H1 (cell line): ENCODE results near the gene PRPF6. TPM values are rescaled to one million over a fixed set of nuclear protein-coding genes. Genes with fewer than 3 reads are reported as not detected.

ENCODE experiments used
- ATF2 ChIP-seq: IDR thresholded peaks from 2 replicates; pipeline ENCODE4 v1.6.1; 2012; ENCODE audit warnings: low read length, inconsistent platforms
- BRCA1 ChIP-seq: IDR thresholded peaks from 2 replicates; pipeline ENCODE4 v1.6.1; 2012; ENCODE audit warnings: low read depth, low read length, improper control_type of control experiment
- CREB1 ChIP-seq: IDR thresholded peaks from 2 replicates; pipeline ENCODE4 v1.6.1; 2012; ENCODE audit warnings: inconsistent platforms
- CTBP2 ChIP-seq: IDR thresholded peaks from 2 replicates; pipeline ENCODE4 v1.7.0; 2011; ENCODE audit warnings: borderline replicate concordance, mild to moderate bottlenecking, moderate library complexity, mixed read lengths, low read length; ENCODE audit not compliant: insufficient read depth, insufficient read length
- CTCF ChIP-seq, 3 experiments: IDR thresholded peaks; 1 replicate in 2 of 3; 2 replicates in 1 of 3; pipeline versions ENCODE4 v1.5.1 to v1.6.1; 2011; ENCODE audit warnings: low read length in 3 of 3, mild to moderate bottlenecking in 3 of 3, inconsistent platforms in 2 of 3, low read depth in 1 of 3, moderate library complexity in 1 of 3; ENCODE audit not compliant: insufficient read depth in 1 of 3; ENCODE audit errors: control extremely low read depth in 1 of 3
- EP300 ChIP-seq, 2 experiments: IDR thresholded peaks; 1 replicate in 1 of 2; 2 replicates in 1 of 2; pipeline ENCODE4 v1.6.1; 2011 to 2012; ENCODE audit warnings: low read depth in 2 of 2, low read length in 2 of 2, mild to moderate bottlenecking in 2 of 2, borderline replicate concordance in 1 of 2, inconsistent platforms in 1 of 2, moderate library complexity in 1 of 2
- HDAC2 ChIP-seq, 2 experiments: fragments of 300-600 bp in 1 of 2; sonication (generic) in 1 of 2; IDR thresholded peaks; 2 replicates each; pipeline ENCODE4 v1.6.1; 2011 to 2012; ENCODE audit warnings: low read depth in 2 of 2, low read length in 2 of 2, mild to moderate bottlenecking in 2 of 2, moderate library complexity in 2 of 2, borderline replicate concordance in 1 of 2, inconsistent platforms in 1 of 2
- JUND ChIP-seq: IDR thresholded peaks from 2 replicates; pipeline ENCODE4 v1.6.1; 2011; ENCODE audit warnings: mild to moderate bottlenecking, improper control_type of control experiment, low read length
- KDM5A ChIP-seq: fragments of 200-600 bp; IDR thresholded peaks from 2 replicates; pipeline ENCODE4 v1.7.1; 2012; ENCODE audit warnings: mild to moderate bottlenecking, low read length, inconsistent platforms, mixed read lengths
- MAFK ChIP-seq: IDR thresholded peaks from 2 replicates; pipeline ENCODE4 v1.6.1; 2012; ENCODE audit warnings: low read depth, mild to moderate bottlenecking, improper control_type of control experiment, low read length
- MAX ChIP-seq: IDR thresholded peaks from 2 replicates; pipeline ENCODE4 v1.6.1; 2012; ENCODE audit warnings: inconsistent platforms
- POLR2A ChIP-seq, 2 experiments: IDR thresholded peaks; 1 replicate in 1 of 2; 2 replicates in 1 of 2; pipeline ENCODE4 v1.6.1; 2011; ENCODE audit warnings: low read depth in 2 of 2, low read length in 2 of 2, mild to moderate bottlenecking in 2 of 2; ENCODE audit errors: control extremely low read depth in 1 of 2
- POLR2AphosphoS5 ChIP-seq: IDR thresholded peaks from 2 replicates; pipeline ENCODE4 v1.6.1; 2011; ENCODE audit warnings: low read depth, low read length
- POU5F1 ChIP-seq: IDR thresholded peaks from 2 replicates; pipeline ENCODE4 v1.6.1; 2011; ENCODE audit warnings: low read depth, mild to moderate bottlenecking, low read length, moderate library complexity
- SAP30 ChIP-seq: fragments of 300-600 bp; sonication (generic); IDR thresholded peaks from 2 replicates; pipeline ENCODE4 v1.7.1; 2012; ENCODE audit warnings: low read length, moderate library complexity, mild to moderate bottlenecking, inconsistent platforms; ENCODE audit not compliant: insufficient read depth, insufficient replicate concordance
- SP2 ChIP-seq: IDR thresholded peaks from 2 replicates; pipeline ENCODE4 v1.6.1; 2012; ENCODE audit warnings: mild to moderate bottlenecking, low read length, inconsistent platforms
- SRF ChIP-seq: IDR thresholded peaks from 2 replicates; pipeline ENCODE4 v1.6.1; 2011; ENCODE audit warnings: mild to moderate bottlenecking, low read depth, low read length, moderate library complexity
- SUZ12 ChIP-seq: fragments of 200-600 bp; sonication (generic); IDR thresholded peaks from 2 replicates; pipeline ENCODE4 v1.6.1; 2012; ENCODE audit warnings: mild to moderate bottlenecking, inconsistent platforms, low read length, moderate library complexity, mixed read lengths
- polyA plus RNA-seq, 7 experiments: library from polyadenylated mRNA; depleted of rRNA in 3 of 7; stranded (reverse) in 5 of 7; unstranded in 2 of 7; fragments of >200 nt in 5 of 7; fragments of 200-250 nt in 2 of 7; gene quantifications; 1 replicate in 5 of 7; 2 replicates in 1 of 7; 4 replicates in 1 of 7; pipeline versions ENCODE4 v1.2.1 to v1.2.3, GENCODE V29; 2011 to 2013; ENCODE audit warnings: missing spikeins in 2 of 7, mixed read lengths in 2 of 7
- total RNA-seq: library from RNA; stranded (reverse); fragmentation: NEBNext Ultra II Directional; extraction: Animal tissue kit (Norgen Biotek cat#: 25700); gene quantifications from 2 replicates; pipeline ENCODE4 v1.2.1, GENCODE V29; 2021

Gene PRPF6
- total and polyA plus RNA-seq, 2 of the 8 experiments (the other 6 are each of a cell fraction or from before 2014, with no cell fraction given) = 27.9 to 76.9 TPM

GRCh38 chr20:63957004-63957689, 23.8 kb upstream of the PRPF6 start (continued):
- TF ChIP-seq ATF2 = no peak
- TF ChIP-seq POLR2AphosphoS5 = peak; percentile 67
- no peak for TF ChIP-seq CREB1
- TF ChIP-seq MAX = peak; percentile 40; the same call in 1 of the 2 replicates
- no peak for TF ChIP-seq BRCA1
- TF ChIP-seq MAFK = no peak
- peak; percentile 39 for TF ChIP-seq SAP30
- TF ChIP-seq CTBP2 = no peak
- TF ChIP-seq EP300 (IDR thresholded peaks at IDR 0.05; ENCODE audit: borderline replicate concordance in 1 of 2, low read depth in 2 of 2, low read length in 2 of 2) = no peak
- no peak for TF ChIP-seq SUZ12
- peak in 1 of 2 experiments; percentile 85; a peak in 2 of 3 replicates for TF ChIP-seq POLR2A (IDR thresholded peaks at IDR 0.05; ENCODE audit: control extremely low read depth in 1 of 2, low read depth in 2 of 2, low read length in 2 of 2)
- peak in 1 of 3 experiments; percentile 1; a peak in 1 of 4 replicates for TF ChIP-seq CTCF (IDR thresholded peaks at IDR 0.05; ENCODE audit: control extremely low read depth in 1 of 3, insufficient read depth in 1 of 3, low read depth in 1 of 3, low read length in 3 of 3)
- TF ChIP-seq SRF = no peak
- TF ChIP-seq SP2 = no peak
- peak in 1 of 2 experiments; percentile 88; a peak in 2 of 4 replicates for TF ChIP-seq HDAC2 (IDR thresholded peaks at IDR 0.05; ENCODE audit: borderline replicate concordance in 1 of 2, low read depth in 2 of 2, low read length in 2 of 2)
- no peak for TF ChIP-seq KDM5A
- no peak for TF ChIP-seq POU5F1
- peak; percentile 46; the same call in 1 of the 2 replicates for TF ChIP-seq JUND
